Pons (tissue), 1 donor: ENCODE results near the gene MYOCD.

Experiments
- DNase-seq: peaks from one replicate; pipeline ENCODE4 v3.0.0-alpha.2; 2016; ENCODE audit warnings: low spot score

Gene MYOCD

DNA sequence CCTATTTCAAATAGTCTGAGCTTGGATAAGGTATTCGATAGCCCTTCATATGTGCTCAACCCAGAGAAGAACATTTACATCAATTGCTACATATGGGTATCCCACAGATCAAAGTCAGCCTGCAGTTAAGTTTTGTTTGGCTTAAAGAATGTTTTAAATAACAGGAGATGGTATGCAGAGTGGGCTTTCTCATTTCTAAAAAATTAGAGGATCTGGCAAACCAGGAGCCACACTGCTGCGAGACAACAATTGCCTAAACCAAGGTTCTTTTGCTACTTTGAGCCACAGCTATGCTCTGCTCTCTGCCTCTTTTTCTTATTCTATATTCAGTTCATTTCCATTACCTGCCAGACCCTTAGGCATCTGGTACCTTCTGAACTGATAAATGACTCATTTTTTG lies 93.4 kb downstream of the MYOCD start:
- DNase-seq, result no peak

- no peak for DNase-seq
These were observed 99.9 kb downstream of the MYOCD start for GRCh38 chr17:12765548-12765947.

DNA sequence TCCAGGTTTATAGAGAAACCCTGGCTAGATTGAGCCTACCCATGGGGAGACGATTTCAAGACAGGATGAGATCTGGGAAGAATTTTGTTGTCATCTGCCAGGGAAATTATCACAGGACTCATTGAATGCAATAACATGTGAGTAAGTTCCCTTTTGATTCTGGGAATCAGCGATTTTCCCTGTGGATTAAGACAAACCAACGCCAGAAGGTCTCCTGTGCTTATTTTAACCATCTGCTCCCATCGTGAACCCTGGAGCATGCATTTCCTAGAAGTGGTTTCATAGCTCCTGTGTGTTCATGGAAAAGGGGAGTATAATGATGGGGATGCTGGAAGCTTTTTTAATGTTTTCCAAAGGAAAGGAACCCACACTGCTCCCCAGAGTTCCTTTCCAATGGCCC lies 102.6 kb downstream of the MYOCD start:
- DNase-seq, result no peak

- DNase-seq, result no peak
These were observed 104.3 kb downstream of the MYOCD start for GRCh38 chr17:12769981-12770380.

DNA sequence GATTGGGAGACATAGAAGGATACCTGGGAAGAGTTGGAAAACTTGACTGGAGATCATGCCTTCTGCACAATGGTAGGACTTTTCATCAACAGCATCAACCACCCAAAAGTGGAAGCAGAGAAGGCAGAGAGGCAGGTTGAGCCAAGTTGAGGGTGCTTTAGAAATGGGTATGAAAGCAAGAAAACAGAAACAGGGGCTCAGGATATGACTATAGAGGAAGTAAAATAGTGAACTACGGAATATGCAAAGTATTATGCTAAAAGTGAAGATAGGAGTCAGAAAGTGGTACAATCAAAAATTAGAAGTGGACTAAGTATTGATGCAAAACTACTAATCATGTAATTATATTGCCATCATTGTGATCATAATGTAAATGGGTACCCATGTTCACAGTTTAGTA lies 107.5 kb downstream of the MYOCD start:
- no peak for DNase-seq

- peak; percentile 25 for DNase-seq
These were observed 123.4 kb downstream of the MYOCD start for GRCh38 chr17:12789075-12789480.

- DNase-seq, result no peak
These were observed 124.0 kb downstream of the MYOCD start, which contains the start of gene ARHGAP44 for GRCh38 chr17:12789481-12790248. Gene ARHGAP44 (plus strand): TSS chr17:12789498. CDS start chr17:12789839, 341 bp downstream.

- no peak for DNase-seq
These were observed 124.8 kb downstream of the MYOCD start for GRCh38 chr17:12790249-12791106.

GRCh38 chr17:12794919-12795532 lies 129.3 kb downstream of the MYOCD start:
- no peak for DNase-seq

DNA sequence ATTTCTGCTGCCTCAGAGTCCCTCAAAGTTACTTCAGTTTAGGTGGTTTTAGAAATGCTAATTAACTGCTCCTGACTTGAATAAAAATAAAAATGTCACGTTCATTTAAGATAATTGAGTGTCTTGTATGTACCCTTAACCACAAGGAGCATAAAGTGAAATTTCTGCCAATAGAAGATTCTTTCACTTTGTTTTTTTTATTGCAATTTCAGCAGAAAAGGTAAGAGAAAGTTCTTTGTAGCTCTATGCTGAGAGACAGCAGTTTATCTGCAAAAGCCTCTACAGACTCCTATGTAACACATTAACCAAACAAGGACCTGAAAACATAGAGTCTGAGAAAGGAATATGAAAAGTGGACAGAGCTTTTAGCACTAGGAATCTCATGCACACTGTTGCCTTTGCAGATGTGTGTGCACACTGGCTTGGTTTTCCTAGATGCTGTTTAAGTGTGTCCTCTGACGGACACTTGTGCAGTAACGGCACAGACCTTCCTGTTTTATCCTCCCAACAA lies 135.2 kb downstream of the MYOCD start:
- DNase-seq, result no peak

- no peak for DNase-seq
These were observed 140.9 kb downstream of the MYOCD start for GRCh38 chr17:12806630-12807029.

GRCh38 chr17:12808723-12809122 lies 143.0 kb downstream of the MYOCD start:
- DNase-seq, result no peak

- no peak for DNase-seq
These were observed 147.2 kb downstream of the MYOCD start for GRCh38 chr17:12812877-12813276.

GRCh38 chr17:12813664-12814063 lies 148.0 kb downstream of the MYOCD start:
- DNase-seq, result no peak

- DNase-seq, result no peak
These were observed 149.0 kb downstream of the MYOCD start for GRCh38 chr17:12814718-12815117.

- DNase-seq, result no peak
These were observed 150.0 kb downstream of the MYOCD start for GRCh38 chr17:12815642-12816141.
